ENCODE measurements around the gene ADRA2C. TPM values are rescaled to one million over a fixed set of nuclear protein-coding genes. Genes with fewer than 3 reads are reported as not detected.

The ADRA2C gene
- polyA plus RNA-seq, 1 of the 3 experiments (the other 2 are of a cell fraction) = 0.15 TPM

DNA sequence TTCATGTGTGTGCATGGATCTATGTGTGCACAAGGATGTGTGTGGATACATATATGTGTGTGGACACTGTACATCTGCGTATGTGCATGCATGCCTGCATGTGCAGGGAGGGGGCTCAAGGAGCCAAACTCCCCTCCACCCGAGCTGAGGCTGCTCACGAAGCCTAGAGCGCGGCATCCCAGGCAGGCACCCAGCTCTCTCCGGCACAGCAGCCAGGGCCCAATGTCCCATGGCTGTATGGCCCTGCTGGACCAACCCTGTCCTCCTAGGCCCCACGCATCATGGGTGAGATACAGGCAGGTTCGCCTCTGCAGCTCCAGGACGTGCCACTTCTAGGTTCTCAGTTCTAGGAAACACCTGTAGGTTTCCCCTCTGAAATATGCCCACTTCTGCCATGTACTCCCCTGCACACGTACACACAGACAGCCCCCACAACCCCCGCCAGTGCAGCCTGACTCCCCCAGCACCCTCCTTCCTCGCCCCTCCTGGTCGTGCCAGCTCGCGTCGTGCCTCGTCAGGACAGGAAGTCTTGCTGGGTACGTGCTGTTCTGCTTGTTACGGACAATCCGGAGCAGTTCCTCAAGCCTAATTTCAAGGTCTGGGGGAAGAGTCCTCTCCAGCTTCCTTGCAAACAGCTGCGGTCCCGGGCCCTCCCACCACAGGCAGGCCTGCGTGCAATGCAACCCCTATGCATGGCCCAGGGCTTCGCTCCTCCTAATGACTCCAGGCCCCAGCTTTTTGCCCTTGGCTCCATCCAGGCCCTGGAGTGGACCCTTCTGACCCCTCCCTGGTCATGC, 3.2 kb upstream of the ADRA2C start (continued):
- TF ChIP-seq, protein P1, sequence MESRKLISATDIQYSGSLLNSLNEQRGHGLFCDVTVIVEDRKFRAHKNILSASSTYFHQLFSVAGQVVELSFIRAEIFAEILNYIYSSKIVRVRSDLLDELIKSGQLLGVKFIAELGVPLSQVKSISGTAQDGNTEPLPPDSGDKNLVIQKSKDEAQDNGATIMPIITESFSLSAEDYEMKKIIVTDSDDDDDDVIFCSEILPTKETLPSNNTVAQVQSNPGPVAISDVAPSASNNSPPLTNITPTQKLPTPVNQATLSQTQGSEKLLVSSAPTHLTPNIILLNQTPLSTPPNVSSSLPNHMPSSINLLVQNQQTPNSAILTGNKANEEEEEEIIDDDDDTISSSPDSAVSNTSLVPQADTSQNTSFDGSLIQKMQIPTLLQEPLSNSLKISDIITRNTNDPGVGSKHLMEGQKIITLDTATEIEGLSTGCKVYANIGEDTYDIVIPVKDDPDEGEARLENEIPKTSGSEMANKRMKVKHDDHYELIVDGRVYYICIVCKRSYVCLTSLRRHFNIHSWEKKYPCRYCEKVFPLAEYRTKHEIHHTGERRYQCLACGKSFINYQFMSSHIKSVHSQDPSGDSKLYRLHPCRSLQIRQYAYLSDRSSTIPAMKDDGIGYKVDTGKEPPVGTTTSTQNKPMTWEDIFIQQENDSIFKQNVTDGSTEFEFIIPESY (IDR thresholded peaks at IDR 0.05; ENCODE audit: borderline replicate concordance, low read depth) = no peak
- no peak for TF ChIP-seq FOXM1 (IDR thresholded peaks at IDR 0.05; ENCODE audit: low read depth)
- TF ChIP-seq FOXJ3 (CRISPR knock-in tag; IDR thresholded peaks at IDR 0.05) = no peak
- TF ChIP-seq SIN3A (IDR thresholded peaks at IDR 0.05; ENCODE audit: borderline replicate concordance, low read depth, low read length) = no peak
- TF ChIP-seq EZH2phosphoT487 (IDR thresholded peaks at IDR 0.05; ENCODE audit: borderline replicate concordance, low read depth) = no peak
- no peak for TF ChIP-seq FOSL2 (IDR thresholded peaks at IDR 0.05; ENCODE audit: borderline replicate concordance, low read depth)
- no peak for TF ChIP-seq JUND (IDR thresholded peaks at IDR 0.05)
- TF ChIP-seq, protein P2, sequence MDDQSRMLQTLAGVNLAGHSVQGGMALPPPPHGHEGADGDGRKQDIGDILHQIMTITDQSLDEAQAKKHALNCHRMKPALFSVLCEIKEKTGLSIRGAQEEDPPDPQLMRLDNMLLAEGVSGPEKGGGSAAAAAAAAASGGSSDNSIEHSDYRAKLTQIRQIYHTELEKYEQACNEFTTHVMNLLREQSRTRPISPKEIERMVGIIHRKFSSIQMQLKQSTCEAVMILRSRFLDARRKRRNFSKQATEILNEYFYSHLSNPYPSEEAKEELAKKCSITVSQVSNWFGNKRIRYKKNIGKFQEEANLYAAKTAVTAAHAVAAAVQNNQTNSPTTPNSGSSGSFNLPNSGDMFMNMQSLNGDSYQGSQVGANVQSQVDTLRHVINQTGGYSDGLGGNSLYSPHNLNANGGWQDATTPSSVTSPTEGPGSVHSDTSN (IDR thresholded peaks at IDR 0.05) = no peak
- TF ChIP-seq MXI1 (IDR thresholded peaks at IDR 0.05; ENCODE audit: low read depth, low read length) = no peak
- TF ChIP-seq, protein P3, sequence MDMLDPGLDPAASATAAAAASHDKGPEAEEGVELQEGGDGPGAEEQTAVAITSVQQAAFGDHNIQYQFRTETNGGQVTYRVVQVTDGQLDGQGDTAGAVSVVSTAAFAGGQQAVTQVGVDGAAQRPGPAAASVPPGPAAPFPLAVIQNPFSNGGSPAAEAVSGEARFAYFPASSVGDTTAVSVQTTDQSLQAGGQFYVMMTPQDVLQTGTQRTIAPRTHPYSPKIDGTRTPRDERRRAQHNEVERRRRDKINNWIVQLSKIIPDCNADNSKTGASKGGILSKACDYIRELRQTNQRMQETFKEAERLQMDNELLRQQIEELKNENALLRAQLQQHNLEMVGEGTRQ (IDR thresholded peaks at IDR 0.05; ENCODE audit: borderline replicate concordance, low read depth, low read length) = no peak
- no peak for TF ChIP-seq TAF1 (IDR thresholded peaks at IDR 0.05; ENCODE audit: borderline replicate concordance, low read depth, low read length)

DNA sequence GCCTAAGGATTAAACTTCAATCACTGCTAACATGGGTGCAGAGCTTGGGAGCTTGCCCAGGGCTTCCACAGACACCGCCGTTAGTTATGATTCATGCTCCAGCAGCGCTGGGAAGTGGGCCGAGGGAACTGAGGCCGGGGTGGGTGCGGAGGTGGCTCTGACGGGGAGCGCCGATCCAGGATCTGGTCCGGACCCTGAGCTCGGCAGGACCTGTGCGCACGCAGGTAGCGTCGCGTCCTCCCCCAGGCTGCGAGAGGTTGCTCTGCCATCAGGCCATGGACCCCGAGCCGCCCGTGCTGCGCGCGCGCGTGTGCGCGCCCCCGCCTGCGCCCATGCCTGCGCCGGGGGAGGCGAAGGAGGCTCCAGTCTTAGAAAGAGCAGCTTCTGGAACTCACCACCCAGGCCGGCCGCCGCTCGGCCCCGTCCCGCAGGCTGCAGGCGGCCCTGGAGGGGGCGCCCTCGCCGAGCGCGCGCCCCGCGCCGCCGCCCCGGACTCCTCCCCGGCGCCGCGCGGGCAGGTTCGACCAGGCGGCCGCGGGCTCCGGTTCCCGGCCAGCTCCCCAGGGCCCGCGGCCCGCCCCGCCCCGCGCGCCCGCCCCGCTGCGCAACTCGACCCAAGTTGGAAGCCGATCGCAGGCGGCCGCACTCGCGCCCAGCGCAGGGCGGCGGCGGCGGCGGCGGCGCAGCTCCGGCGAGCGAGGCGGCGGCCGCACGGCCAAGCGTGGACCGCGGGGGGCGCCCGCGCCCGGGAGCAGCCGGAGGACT, 732 bp upstream of the ADRA2C start:
- 15% methylated on average over 8 of the region's 101 CpGs for WGBS (ENCODE audit: low lambda C conversion rate)
- H3K27me3 ChIP-seq (ENCODE audit: insufficient read depth) = no peaks in the 10 kb centered on the region

More for the DNA sequence above, 732 bp upstream of the ADRA2C start:
- ChIA-PET CTCF (interaction anchor here (0.6 to 7.0 kb wide), 32 partner anchors 9 to 273 kb away, joined by 3 to 179 read pairs (median 4); no protein-coding TSS in a partner anchor), POLR2A (interaction anchor here (0.6 to 2.9 kb wide), 4 partner anchors 21 to 114 kb away, joined by 3 to 16 read pairs (median 4); no protein-coding TSS in a partner anchor)
- TF ChIP-seq GABPA (IDR thresholded peaks at IDR 0.05; ENCODE audit: low read depth) (no peak), SMC3 (IDR thresholded peaks at IDR 0.05; ENCODE audit: low read depth, low read length) (0 out of 2 replicates have a peak, but pooled peaks have one; percentile 10), NRF1 (IDR thresholded peaks at IDR 0.05; ENCODE audit: low read depth, low read length) (no peak), FOXJ3 (CRISPR knock-in tag; IDR thresholded peaks at IDR 0.05) (no peak), FOXM1 (IDR thresholded peaks at IDR 0.05; ENCODE audit: low read depth) (no peak), RXRA (IDR thresholded peaks at IDR 0.05; ENCODE audit: borderline replicate concordance, low read depth) (no peak), RAD21 (IDR thresholded peaks at IDR 0.05; ENCODE audit: low read length) (peak; percentile 26; the same call in 1 of the 2 replicates), JUND (IDR thresholded peaks at IDR 0.05) (no peak), NFIC (IDR thresholded peaks at IDR 0.05; ENCODE audit: borderline replicate concordance) (no peak)
- TF ChIP-seq, protein P3 (IDR thresholded peaks at IDR 0.05; ENCODE audit: borderline replicate concordance, low read depth, low read length) = no peak
- Histone ChIP-seq H3F3A (replicated peaks; ENCODE audit: insufficient read depth) (no peaks in the 10 kb centered on the region), H3K4me3 (ENCODE audit: low read depth in 2 of 2, low read length in 1 of 2) (peak overlapping the region in 1 of 2 experiments; percentile 40; a peak in 2 of 4 replicates), H3K9me2 (no peaks in the 10 kb centered on the region), H3K27ac (ENCODE audit: low read depth in 2 of 2, low read length in 1 of 2) (peak overlapping the region in 1 of 2 experiments; percentile 47; a peak in 2 of 4 replicates), H4K20me1 (ENCODE audit: insufficient read depth) (no peaks in the 10 kb centered on the region), H2AFZ (ENCODE audit: low read depth) (no peak overlapping the region), H3K9me3 (no peaks in the 10 kb centered on the region), H3K79me2 (ENCODE audit: insufficient read depth) (no peaks in the 10 kb centered on the region), H3K4me2 (peak overlapping the region; percentile 47; the same call in 1 of the 2 replicates), H3K4me1 (ENCODE audit: control insufficient read depth in 1 of 2, insufficient read depth in 2 of 2, low read depth in 1 of 2, low read length in 1 of 2) (peaks cover 0 to 13% of the 10 kb centered on the region in 2 experiments; a peak in 1 of 4 replicates), H3K36me3 (replicated peaks in 1 of 2; ENCODE audit: control insufficient read depth in 1 of 2, insufficient read depth in 2 of 2, low read length in 1 of 2) (no peaks in the 10 kb centered on the region), H3K9ac (no peak overlapping the region)
- peak; percentile 91 for DNase-seq
